Suppressor macrophage treated with lipopolysaccharide for 4 hours (primary cell): ENCODE data around the gene MAP4K2.

ENCODE experiments used
- DNase-seq: peaks from one replicate; pipeline ENCODE4 v3.0.0-alpha.2; 2020

Gene MAP4K2

GRCh38 chr11:64753380-64754123 is 49.5 kb downstream of the MAP4K2 start:
- no peak for DNase-seq

GRCh38 chr11:64753019-64753379 is 50.0 kb downstream of the MAP4K2 start:
- no peak for DNase-seq

DNA sequence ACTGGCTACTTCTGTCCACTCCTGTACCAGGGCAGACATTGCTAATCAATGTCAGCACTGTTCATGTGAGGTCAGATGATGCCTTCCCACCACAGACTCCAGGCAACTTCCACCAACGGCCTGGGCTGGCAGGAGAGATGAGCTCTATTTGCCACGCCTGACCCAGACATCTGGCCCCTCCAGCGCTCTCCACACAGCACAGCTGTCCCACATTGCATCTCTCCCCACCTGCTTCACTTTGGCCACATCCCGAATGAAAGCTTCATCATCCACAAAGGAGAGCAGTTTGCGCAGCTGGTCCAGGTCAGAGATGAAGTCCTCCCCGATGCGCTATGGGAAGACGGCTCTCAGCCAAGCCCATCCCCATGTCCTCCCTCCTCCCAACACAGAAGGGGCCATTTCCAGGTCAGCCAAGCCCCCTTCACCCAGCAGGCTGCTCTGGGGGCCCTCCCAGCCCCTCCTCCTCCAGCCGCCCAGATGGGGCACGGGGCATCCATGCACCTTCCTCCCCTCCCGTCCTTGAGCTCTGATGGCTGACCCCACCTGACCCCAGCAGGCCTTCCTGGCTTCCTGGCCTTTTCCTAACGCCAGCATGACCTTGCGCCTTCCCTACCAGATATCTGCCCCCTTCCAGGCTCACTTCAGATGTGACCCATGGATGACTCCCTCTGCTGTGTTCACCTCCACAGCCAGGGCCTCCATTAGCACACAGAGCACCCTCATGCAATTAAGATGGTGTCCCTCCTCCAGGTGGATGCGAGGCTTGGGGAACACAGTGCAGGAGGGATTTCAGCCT is 50.6 kb downstream of the MAP4K2 start:
- DNase-seq = no peak

- DNase-seq = no peak
Measured at GRCh38 chr11:64751580-64751979, 51.4 kb downstream of the MAP4K2 start.

DNA sequence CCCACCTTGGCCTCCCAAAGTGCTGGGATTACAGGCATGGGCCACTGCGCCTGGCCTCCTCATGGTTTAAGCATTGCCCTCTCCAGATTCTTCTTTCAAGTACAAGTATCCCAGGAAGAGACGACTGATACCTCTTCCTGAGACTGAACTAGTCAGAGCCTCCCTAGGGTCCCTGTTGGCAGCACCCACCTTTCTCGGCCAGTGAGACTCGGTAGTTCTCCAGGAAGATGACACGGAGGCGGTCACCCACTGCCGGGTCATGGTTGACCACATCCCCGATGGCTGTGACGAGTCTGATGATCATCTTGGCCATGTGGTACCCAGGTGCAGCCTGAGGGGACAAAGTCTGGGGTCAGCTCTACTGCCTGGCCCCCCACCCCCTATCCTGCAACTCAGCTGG is 51.9 kb downstream of the MAP4K2 start:
- no peak for DNase-seq

GRCh38 chr11:64750361-64751054 is 52.5 kb downstream of the MAP4K2 start:
- no peak for DNase-seq

GRCh38 chr11:64747961-64748665 is 54.9 kb downstream of the MAP4K2 start:
- DNase-seq = no peak

- no peak for DNase-seq
Measured at GRCh38 chr11:64746486-64746885, 56.5 kb downstream of the MAP4K2 start.

DNA sequence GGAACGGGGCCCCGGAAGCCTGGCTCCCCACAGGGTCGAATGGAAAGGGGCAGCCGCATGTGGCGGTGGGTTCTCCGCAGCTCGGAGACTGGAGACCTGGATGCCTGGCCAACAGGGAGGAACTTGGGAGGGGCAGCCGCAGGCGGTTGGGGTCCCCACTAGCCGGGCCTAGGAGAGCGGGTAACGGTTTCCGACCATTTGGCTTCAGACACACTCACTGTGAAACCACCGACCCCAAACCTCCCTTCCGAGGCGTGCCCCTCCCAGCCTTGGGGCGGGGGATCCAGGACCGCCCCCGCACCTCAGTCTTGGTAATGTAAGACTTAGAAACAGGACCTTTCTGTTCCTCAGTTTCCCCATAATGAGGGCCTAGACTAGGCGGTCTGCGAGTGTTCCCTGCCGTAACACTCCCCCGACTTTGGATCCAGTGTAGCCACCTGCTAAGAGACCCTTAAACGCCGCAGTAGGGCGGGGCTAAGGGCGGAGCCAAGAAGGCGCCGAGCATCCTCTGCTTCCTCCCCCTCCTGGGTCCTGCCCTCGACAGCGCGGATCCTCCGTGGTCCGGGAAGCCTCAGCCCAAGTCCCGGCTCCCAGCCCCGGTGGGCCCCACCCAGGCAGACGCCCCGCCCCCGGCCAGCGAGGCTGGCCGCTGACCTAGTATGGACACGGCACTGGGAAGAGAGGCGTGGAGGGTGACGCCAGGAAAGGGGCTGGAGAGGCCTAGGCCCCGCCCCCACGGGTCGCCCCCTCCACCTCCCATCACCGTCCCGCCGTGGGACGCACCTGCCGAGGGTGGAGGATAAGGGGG is 57.3 kb downstream of the MAP4K2 start:
- DNase-seq = peak; percentile 54

- DNase-seq = peak; percentile 39
Measured at GRCh38 chr11:64745189-64745520, 57.9 kb downstream of the MAP4K2 start.

GRCh38 chr11:64744544-64745188 is 58.3 kb downstream of the MAP4K2 start:
- DNase-seq = no peak

DNA sequence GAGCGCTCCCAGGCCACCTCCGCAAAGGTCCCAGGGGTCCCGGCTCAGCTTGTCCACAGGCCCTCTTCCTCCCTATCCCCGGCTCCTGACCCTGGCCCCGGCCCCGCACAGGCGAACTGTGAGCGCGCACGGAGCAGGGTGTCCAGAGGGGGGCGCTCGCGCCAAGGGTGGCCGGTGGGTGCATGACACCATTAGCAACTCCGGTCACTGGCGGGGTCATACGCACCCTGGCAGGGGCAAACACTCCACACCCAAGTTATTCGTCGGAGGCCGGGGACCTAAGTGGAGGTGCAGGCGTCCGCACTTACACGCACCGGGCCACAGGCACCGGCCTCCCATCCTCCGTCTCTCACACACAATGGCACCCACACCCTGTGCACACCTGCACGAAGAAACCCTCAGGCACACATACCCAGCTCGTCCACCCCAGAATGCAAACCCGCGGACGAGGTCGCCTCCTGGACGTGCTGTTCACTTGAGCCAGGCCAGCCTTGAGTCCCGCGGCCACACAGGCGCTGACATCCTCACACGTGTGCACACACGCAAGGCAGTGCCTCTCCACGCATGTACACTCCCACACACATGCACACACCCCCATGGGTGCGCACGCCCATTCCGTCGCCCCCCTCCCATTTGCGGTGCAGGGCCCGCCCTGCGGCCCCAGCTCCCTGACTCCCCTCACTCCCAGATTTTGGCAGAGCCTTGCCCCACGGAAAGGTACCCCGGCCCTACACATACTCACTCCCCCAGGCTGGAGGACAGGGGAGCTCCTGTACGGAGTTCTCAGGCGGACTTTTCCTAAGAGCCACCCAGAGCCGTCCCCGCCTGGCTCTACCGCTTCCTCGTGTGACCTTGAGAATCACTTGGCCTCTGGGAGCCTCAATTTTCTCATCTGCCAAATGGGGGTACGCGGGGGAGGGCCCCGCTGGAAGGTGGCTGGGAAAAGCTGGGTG is 59.1 kb downstream of the MAP4K2 start, which contains the start of gene RASGRP2:
Gene RASGRP2 (minus strand): TSS at position 552 of the 953 bp plus-strand sequence. CDS start 1,276 bp downstream, outside the sequence.
- peak; percentile 67 for DNase-seq

DNA sequence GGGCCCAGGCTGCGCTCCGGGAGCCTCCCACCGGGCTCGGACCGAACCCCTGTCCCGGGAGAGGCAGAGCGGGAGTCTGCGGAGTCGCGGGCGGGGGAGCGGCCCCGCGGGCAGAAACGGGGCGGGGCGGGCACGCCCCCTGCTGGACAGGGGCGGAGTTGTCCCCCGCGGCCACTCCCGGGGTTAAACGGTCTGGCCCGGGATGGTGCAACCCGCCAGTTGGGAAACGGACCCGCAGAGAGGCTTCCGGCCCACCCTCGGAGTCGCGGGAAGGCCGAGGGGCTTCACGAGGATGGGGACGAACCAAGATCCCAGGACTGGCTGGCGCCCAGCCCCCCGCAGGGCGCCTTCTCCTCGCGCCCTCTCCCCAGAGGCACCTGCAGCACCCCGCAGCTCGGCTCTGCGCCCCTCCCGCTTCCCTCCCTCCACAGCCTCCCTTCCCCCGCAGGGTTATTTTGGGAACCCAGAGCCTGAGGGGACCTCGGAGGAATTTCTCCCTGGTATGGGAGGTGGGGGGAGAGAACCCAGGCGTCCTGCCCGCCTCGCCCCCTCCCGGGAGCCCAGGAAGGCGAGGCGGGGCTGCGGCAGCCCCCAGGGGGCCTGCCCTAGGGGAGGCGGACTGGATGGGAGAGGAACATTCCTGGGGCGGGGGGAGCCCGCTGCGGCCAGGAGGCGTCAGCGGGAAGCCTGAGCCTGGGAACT is 60.0 kb downstream of the MAP4K2 start:
- peak; percentile 84 for DNase-seq

- peak; percentile 43 for DNase-seq
Measured at GRCh38 chr11:64742087-64742888, 60.7 kb downstream of the MAP4K2 start.

DNA sequence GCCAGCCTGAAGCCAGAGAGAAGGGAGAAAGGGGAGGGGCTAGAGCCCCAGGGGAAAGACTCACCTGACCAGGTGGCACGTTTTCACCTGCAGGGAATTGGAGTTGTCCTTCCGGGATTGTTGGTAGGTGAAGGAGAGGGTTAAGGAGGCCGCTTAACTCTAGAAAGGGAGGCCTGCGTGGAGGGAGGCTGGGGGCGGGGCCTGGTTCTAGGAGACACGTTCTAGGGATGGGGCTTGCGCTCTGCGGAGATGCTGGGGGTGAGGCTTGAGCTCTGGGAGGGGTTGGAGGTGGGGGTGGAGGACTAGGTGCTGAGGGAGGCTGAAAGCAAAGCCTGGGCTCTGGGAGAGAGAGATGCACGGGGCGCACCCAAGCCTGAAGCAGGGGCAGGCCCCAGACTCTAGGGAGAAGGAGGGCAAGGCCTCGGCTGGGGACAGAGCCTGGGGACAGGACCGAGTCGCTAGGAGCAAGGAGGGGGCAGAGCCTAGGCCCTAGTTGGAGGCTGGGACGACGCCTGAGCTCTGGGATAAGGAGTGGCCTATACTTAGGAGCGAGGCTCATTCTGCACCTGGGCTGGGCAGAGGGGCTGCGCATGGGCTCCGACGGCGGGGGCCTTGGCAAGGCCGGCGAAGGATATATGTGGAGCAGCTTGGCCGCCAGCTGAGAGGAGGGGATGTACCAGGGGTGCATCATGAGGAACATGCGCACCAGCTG is 61.5 kb downstream of the MAP4K2 start:
- DNase-seq = no peak

DNA sequence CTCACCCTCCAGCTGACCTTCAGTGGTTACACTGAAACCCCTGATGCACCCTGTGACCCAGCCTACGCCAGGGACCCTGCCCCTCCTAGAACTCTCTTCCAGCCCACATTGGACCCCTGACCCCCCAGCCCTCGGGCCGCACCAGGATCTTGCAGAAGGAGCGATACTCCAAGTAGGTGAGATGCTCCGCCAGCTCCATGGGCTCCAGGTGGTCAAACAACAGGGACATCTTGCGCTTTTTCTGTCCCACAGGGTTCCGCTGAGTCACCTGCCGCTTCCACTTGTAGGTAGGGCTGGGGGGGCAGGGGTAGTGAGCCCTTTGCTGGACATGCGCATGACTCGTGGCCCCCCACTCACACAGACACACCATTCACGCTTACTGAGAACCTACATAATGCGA is 63.1 kb downstream of the MAP4K2 start:
- DNase-seq = no peak

- DNase-seq = no peak
Measured at GRCh38 chr11:64736654-64737053, 66.4 kb downstream of the MAP4K2 start.

- no peak for DNase-seq
Measured at GRCh38 chr11:64735725-64736259, 67.2 kb downstream of the MAP4K2 start.
